ENCODE measurements around the gene SGSM2.

SGSM2 gene

DNA sequence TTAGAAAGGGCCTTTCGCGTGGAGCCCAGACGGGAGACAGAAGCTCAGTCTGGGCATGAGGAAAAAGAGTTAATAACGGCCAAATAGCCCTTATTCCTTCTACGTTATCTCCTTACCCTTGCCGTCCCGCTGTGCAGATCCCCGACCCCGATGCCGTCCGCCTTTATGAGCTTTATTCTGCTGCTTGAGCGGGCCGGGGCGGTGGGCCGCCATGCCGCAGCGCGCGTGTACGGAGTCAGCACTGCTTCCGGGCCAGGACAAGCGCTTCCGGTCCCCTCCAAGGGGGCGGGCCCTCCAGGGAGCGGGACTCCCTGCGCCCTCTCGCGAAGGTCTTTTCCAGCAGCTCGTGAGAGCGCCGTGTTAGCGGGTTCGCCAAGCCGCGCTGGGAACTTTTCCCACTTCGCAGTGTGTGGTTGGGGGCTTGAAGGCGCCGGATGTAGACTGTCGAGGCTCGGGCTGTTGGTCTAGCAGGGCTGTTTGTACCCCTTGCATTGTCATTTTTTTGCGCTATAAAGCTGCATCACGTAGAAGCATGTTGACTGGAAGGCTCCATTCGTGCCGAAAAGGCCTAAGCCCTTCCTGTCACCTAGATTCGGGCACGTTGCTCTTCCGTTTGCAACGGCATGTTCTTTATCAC lies 968 bp upstream of the SGSM2 start, which contains the start of gene TSR1:
Gene TSR1, minus strand, starts transcription at position 243 of the 637 bp plus-strand sequence. Its CDS starts 30 bp downstream, at position 213.
- peak; percentile 59 for DNase-seq (ENCODE audit: extremely low read depth, low read depth)
- TF ChIP-seq, protein P1, sequence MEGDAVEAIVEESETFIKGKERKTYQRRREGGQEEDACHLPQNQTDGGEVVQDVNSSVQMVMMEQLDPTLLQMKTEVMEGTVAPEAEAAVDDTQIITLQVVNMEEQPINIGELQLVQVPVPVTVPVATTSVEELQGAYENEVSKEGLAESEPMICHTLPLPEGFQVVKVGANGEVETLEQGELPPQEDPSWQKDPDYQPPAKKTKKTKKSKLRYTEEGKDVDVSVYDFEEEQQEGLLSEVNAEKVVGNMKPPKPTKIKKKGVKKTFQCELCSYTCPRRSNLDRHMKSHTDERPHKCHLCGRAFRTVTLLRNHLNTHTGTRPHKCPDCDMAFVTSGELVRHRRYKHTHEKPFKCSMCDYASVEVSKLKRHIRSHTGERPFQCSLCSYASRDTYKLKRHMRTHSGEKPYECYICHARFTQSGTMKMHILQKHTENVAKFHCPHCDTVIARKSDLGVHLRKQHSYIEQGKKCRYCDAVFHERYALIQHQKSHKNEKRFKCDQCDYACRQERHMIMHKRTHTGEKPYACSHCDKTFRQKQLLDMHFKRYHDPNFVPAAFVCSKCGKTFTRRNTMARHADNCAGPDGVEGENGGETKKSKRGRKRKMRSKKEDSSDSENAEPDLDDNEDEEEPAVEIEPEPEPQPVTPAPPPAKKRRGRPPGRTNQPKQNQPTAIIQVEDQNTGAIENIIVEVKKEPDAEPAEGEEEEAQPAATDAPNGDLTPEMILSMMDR (IDR thresholded peaks at IDR 0.05; ENCODE audit: low read depth, low read length, missing control alignments): no peak

DNA sequence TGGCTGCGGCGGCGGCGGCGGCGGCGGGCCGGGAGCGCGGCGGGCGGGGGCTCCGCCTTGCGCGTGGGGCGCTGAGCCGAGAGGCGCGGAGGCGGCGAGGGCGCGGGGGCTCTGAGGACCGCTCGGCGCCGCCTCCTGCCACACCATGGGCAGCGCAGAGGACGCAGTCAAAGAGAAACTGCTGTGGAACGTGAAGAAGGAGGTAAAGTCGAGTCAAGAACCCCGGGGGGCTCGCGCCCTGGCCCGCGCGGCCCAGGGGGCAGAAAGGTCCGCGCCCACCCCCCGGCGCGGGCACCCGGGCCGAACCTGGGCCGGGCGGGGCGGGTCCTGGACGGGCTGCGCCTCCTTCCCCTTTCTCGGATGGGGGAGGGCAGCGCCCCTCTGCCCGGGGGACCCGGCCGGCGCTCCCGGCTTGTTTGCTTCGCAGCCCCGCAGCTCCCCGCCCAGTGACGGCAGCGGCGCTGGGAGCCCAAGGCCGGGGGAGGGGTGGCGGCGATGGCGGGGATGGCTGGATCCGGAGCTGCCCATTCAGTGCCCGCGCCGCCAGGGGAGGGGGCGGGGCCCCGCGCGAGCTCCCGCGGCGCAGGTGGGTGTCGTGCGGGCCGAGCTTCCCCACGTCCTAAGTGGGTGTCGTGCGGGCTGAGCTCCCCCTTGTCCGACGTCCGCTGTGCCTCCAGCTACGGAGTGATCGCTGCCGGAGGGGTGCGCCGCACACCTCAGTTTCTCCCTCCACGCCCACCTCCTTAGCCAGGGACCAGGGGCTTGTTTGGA lies 428 bp downstream of the SGSM2 start:
- no peak for DNase-seq (ENCODE audit: extremely low read depth, low read depth)
- peak overlapping the region; percentile 86 for H3K4me3 ChIP-seq (replicated peaks; ENCODE audit: low read depth, low read length)
- TF ChIP-seq, protein P1 (IDR thresholded peaks at IDR 0.05; ENCODE audit: low read depth, low read length, missing control alignments): no peak

More for the DNA sequence above, 968 bp upstream of the SGSM2 start, which contains the start of gene TSR1:
- H3K4me3 ChIP-seq (replicated peaks; ENCODE audit: low read depth, low read length): peak within 1 kb of the TSS; percentile 86

DNA sequence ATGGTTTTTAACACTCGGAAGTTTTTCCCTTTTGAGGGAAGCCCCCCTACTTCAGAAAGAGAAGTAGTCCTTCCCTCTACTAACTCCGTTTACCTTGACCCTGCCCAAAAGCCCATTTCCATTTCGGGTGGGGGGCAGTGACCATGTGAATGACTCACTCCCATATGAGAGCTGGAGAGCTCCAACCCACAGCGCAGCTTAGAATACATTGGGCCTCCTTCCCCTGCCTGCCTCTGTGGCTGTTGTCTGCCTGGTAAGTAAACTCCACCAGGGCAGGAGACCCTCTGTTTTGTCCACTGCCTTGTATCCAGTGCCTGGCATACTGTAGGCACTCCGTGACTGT lies 985 bp downstream of the SGSM2 start:
- TF ChIP-seq, protein P1 (IDR thresholded peaks at IDR 0.05; ENCODE audit: low read depth, low read length, missing control alignments): no peak
- no peak for DNase-seq (ENCODE audit: extremely low read depth, low read depth)
- peak overlapping the region; percentile 86 for H3K4me3 ChIP-seq (replicated peaks; ENCODE audit: low read depth, low read length)

DNA sequence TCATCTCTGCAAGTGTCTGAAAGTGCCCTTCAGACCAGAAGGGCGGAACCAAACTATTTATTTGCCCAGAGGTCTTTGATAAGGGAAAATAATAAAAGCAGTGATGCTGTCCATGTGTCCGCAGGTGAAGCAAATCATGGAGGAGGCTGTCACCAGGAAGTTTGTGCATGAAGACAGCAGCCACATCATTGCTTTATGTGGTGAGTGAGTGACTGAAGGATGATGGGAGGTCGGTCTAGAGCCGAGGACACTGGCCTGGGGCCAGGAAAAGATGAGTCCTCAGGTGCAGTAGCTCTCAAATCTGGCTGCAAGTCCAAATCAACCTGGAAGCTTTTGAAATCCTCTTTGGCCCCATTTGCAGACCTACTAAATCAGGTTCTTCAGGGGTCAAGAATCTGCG lies 6.1 kb downstream of the SGSM2 start:
- DNase-seq (ENCODE audit: extremely low read depth, low read depth): no peak
- TF ChIP-seq, protein P1 (IDR thresholded peaks at IDR 0.05; ENCODE audit: low read depth, low read length, missing control alignments): no peak

DNA sequence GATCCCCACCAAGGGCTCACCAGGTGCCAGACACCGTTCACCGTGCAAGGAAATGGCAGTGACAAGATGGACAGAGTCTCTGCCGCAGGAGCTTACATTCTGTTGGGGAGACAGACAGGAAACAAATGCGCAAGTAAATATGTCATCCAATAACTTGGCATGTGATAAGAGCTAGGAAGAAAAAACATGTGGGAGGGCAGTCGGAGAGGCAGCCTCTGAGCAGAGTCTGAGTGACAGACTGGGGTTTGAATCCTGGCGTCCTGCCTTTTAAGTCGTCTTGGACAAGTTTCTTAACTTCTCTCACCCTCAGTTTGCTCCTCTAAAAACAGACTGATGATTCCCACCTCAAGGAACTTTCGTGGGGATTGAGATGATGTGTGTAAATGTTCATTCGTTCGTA lies 7.2 kb downstream of the SGSM2 start:
- no peak overlapping the region for H3K4me3 ChIP-seq (replicated peaks; ENCODE audit: low read depth, low read length)
- no peak for DNase-seq (ENCODE audit: extremely low read depth, low read depth)
- TF ChIP-seq, protein P1 (IDR thresholded peaks at IDR 0.05; ENCODE audit: low read depth, low read length, missing control alignments): no peak

More for the DNA sequence above, 6.1 kb downstream of the SGSM2 start:
- no peak overlapping the region for H3K4me3 ChIP-seq (replicated peaks; ENCODE audit: low read depth, low read length)

DNA sequence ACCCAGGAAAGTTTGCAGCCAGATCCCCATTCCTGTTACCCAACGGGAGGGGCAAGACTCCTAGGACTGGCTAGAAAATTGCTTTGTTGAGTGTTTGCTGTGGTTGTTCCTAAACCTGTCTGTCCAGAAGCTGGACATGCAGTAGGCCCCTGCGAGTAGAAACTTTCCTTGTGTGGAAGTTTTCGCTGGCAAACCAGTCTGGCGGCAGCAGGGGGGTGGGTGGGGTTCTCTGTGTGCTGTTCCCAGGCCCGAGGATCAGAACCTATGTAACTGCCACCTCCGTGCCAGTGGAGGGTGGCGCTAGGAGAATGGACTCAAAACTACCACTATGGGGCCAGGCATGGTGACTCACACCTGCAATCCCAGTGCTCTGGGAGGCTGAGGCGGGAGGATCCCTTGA lies 9.2 kb downstream of the SGSM2 start:
- TF ChIP-seq, protein P1 (IDR thresholded peaks at IDR 0.05; ENCODE audit: low read depth, low read length, missing control alignments): no peak
- DNase-seq (ENCODE audit: extremely low read depth, low read depth): no peak
- H3K4me3 ChIP-seq (replicated peaks; ENCODE audit: low read depth, low read length): no peak overlapping the region
